ENCODE measurements around the gene ARPIN.
A peak's percentile ranks its signal among the peaks of the same experiment; 100 is the strongest.
"Not testable (repeated sequence)": the region's sequence is repeated elsewhere in the genome, so short reads cannot be mapped to it uniquely, and the experiment has no call there.

ARPIN gene

DNA sequence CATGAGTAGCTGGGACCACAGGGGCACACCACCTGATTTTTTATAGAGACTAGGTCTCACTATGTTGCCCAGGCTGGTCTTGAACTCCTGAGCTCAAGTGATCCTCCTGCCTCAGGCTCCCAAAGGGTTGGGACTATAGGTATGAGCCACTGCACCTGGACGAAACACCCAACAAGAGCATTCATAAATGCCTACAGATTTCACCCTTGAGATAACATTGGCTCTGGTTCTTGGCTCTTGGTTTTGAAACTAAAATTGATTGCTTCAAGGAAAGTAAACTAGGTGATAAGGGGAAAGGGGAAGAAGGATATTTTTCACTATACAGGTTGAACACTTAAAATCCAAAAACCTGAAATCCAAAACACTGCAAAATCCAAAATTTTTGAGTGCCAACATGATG, 29.2 kb downstream of the ARPIN start:
- no peak for DNase-seq (ENCODE audit: insufficient read length, low spot score)
- no peak for FAIRE-seq

DNA sequence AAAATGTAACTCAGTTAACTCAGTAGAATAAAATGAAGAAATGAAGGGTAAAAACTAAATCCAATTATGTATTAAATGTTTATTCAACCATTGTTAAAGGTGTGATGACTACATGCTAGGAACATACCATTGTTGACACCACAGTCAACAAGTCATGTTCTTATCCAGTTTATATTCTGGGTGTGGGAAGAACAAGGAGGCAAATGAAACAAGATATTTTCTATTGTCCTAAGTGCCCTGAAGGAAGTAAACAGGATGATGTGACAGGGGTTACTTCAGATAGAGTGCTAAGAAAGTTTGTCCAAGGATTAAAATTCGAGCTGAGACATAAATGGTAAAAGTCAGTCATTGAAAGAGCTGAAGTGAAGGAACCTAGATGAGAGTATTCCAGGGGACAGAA, 32.0 kb downstream of the ARPIN start:
- no peak for FAIRE-seq

DNA sequence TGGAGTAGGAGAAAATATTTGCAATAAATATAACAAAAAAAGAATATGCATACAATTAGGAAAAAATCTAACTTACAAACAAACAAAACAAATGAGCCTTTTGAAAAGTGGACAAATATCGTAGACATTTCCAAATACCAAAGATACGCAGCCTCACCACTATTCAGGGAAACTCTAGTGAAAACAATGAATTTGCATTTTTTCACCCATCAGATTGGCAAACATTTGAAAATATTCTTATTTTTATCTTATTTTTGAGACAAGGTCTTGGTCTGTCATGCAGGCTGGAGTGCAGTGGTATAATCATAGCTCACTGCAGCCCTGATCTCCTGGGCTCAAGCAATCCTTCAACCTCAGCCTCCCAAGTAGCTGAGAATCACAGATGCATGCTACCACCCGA, 34.4 kb downstream of the ARPIN start:
- FAIRE-seq (no peak), DNase-seq (ENCODE audit: insufficient read length, low spot score) (no peak)

More for the DNA sequence above, 32.0 kb downstream of the ARPIN start:
- DNase-seq (ENCODE audit: insufficient read length, low spot score) = no peak

DNA sequence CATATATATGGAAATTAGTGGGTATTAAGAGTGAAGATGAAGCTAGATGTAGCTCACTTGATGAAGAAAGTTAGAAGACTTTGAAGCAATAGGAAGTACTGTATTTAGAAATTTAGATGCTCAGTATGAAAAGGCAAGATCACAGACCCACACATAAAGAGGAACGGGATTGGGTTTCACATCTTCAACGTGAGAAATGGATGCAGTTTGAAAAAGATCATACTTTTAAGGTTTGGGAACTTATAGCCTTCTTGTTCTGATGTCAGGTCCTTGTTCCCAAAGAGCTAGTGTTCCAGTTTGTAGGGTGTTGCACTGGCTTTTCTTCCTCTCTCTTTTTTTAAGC, 35.7 kb downstream of the ARPIN start:
- DNase-seq (ENCODE audit: insufficient read length, low spot score) = no peak

DNA sequence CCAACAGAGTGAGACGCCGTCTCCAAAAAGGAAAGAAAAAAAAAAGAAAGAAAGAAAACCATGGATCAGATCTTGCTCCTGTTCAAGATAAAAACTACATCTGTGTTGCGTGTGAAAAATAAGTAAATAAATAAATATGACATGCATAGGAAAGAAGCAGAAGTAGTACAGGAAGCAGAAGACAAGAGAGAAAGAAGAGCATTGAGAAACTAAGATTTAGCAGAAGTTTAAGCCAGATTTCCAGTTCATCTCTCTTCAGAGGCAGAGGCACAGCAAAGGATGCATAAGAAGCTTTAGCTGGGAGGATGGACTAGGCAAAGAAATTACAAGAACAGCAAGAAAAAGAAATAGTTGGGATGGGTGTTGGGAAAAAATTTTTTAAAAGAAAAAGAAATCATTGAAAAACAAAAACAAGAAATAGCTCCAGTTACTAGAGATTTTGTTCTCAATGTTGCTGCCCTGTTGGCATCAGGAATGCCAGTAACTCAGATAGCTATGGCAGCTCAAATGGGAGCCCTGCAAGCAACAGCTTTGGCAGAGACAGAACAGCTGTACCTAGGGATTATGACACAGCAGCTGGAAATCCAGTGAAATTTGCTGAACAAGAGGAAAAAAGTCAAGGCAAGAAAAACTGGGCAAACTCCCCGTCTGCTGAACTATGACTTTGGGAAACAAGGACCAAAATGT, 36.2 kb downstream of the ARPIN start:
- no peak for DNase-seq (ENCODE audit: insufficient read length, low spot score)
- no peak for FAIRE-seq

More for the DNA sequence above, 35.7 kb downstream of the ARPIN start:
- no peak for FAIRE-seq

DNA sequence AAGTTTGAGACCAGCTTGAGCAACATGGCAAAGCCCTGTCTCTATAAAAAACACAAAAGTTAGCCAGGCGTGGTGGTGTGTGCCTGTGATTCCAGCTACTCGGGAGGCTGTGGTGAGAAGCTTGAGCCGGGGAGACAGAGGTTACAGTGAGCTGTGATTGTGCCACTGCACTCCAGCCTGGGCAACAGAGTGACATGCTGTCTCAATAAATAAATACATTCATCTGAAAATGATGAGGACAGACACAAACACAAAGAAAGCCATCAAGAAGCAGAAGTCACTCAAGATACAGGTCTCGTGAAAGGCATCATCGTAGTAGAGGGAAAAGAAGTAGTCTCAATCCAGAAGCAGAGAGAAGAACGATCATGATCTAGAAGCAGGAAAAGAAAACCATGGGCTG, 37.0 kb downstream of the ARPIN start:
- no peak for DNase-seq (ENCODE audit: insufficient read length, low spot score)
- FAIRE-seq = no peak

DNA sequence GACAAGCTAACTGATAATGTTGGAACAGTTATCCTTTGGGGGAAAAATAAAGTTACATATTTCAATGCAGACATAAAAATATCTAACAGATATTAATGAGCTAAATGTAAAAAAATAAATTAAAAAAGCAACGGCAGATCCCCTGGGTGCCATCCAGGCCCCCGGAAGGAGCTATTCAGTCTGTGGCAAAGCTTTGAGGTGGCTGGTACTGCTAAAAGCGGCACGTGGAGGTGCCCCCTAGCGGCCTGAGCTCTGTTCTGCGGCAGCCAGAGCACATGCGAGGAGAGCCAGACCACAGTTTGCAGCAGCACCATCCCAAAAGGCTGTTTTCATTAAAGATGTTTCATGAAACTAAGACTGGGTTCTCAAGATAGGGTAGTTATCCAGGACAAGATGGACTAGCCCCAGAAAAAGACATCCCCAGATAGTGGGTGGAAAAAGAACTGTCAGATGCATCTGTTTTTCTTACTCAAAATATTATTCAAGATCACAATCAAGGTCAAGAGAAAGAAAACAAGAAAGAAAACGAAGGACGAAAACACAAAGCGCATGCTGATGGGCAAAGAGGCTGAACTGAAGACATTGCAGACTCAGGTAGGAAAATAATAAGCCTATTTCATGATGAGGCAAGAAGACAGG, 37.7 kb downstream of the ARPIN start:
- FAIRE-seq = no peak
- DNase-seq (ENCODE audit: insufficient read length, low spot score) = peak; percentile 74

DNA sequence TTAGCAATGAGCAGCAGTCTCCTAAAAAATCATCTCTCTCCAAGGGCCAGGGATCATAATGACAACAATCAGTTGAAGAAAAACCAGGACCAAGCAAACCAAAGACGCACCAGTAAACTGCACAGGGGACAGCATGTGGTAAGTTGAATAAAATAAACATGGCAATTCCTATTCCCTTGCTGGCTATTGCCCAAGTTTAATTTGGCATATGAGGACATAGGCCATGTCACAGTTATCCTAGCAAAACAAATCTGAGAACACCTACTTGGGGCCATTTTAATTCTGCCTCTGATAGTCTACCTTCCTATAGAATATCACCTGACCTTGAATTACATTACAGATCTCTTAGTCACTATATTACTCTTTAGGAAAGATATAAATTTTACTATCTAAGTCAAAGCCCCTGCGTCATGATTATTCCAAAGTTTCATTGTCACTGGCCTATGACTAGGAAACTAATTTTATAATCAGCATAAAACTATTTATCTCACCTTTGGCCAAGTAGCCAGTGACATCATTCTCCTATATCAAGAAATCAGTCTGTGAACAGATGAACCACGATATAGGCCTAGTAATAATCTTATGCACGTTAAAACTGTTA, 42.0 kb downstream of the ARPIN start:
- DNase-seq (ENCODE audit: insufficient read length, low spot score) (no peak), FAIRE-seq (no peak)

DNA sequence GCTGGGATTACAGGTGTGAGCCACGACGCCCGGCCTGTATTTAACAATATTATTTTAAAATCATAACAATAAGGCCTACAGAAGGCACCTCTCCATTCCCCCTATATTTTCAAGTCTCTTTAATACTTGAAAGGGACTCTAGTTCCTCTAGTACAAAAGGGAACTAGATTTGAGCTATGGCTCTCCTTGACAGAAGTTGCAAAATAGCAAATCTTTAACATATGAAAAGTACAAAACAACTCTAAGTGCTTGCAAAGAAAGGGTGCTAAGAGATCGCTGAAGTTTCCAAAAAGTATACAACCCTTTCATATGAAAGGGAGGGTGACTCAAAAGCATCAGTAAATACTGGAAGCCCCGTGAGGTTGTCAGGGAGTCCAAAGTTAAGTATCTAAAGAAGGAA, 42.7 kb downstream of the ARPIN start:
- FAIRE-seq (no peak), DNase-seq (ENCODE audit: insufficient read length, low spot score) (no peak)

DNA sequence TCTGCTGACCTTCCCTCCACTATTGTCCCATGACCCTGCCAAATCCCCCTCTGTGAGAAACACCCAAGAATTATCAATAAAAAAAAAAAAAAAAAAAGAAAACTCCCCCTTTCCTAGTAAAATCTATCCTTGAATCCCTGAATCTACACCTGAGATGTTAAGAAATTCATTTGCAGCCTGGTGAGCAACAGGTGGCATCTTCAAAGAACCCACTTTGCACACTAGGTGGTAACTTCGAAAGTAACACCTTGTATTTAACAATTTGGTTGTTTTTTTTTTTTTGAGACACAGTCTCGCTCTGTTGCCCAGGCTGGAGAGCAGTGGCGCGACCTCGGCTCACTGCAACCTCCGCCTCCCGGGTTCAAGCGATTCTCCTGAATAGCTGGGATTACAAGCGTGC, 43.3 kb downstream of the ARPIN start:
- DNase-seq (ENCODE audit: insufficient read length, low spot score); FAIRE-seq: not testable (repeated sequence)

DNA sequence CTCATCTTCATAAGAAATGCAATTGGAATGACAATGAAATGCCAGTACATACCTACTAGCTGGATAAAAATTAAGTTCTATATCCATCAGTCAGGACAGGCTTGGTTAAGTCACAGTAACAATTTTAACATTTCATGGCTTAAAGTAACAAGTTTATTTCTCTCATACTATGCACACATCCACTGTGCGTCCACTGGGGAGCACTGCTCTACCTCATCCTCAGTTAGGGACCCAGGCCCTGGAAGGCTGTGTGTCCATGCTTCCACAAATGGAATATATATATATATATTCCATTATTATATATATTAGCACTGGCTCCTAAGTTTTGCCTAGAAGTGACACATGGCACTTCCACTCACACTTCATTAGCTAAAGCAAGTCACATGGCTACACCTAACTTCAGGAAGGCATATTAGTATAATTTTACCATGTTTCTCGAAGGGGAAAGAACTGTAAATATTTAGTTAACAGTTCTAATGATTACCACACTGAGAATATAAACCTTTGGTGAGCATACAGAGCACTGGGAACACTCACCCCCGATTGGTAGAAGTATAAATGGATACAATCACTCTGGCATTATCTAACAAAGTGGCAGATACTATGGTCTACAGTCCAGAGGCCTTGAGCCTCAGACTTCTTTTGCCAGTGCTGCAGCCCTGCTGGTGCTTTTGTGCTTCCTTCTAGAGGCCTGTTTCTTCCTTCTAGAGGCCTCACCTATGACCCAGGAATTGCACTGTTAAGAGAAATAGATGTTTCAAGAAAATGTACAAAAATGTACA, 47.6 kb downstream of the ARPIN start:
- DNase-seq (ENCODE audit: insufficient read length, low spot score) = no peak
- FAIRE-seq = no peak

DNA sequence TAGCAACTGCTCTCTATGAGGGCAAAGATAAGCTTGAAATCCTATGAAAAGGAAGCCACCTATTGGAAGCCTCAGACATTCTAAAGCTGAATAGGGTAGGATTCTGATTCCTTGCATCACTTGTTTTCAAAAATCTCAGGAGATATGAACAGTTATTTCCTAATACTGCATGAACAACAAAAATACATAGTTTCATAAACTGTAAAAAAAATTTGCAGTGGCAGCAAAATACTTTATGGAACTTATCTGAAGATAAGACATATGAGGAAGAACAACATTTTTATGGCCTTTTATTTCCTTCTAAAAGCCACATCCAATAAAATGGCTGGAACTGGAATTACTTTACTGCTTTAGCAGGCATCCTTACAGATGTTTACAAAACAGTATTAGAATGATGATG, 48.8 kb downstream of the ARPIN start:
- DNase-seq (ENCODE audit: insufficient read length, low spot score) = no peak
- no peak for FAIRE-seq

DNA sequence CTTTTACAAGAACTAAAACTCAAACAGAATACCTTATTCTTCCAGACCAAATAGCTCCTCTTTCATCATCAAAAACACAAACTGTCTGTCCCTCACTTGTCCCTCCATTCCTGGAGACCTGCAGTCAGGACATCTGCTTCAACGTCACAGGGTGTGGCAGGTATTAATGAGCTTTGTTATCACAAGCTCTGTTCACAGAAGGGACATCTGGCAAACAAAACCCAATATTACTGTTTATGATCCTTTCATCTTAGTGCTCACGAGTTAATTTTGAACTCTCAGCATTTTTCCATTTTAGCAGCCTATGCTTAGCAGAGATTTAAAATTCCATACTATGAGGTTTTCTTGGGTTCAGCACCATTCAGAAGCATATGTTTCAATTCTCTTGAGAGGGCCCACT, 51.9 kb downstream of the ARPIN start:
- FAIRE-seq (no peak), DNase-seq (ENCODE audit: insufficient read length, low spot score) (no peak)

DNA sequence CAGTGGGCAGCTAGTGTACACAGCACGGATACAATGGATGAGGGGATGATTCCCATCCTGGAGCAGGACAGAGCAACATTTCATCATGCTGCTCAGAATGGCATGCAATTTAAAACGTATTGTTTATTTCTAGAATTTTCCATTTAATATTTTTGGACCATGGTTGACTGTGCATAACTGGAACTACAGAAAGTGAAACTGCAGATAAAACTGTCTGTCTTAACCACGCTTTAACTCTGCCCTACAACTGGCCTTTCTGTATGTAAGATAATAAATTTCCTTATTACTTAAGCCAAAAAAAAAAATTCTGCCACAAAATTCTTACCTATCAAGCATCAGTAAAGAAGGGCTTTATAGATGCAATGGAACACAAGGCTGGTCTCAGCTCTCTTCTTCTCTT, 52.3 kb downstream of the ARPIN start:
- DNase-seq (ENCODE audit: insufficient read length, low spot score) (no peak), FAIRE-seq (no peak)

DNA sequence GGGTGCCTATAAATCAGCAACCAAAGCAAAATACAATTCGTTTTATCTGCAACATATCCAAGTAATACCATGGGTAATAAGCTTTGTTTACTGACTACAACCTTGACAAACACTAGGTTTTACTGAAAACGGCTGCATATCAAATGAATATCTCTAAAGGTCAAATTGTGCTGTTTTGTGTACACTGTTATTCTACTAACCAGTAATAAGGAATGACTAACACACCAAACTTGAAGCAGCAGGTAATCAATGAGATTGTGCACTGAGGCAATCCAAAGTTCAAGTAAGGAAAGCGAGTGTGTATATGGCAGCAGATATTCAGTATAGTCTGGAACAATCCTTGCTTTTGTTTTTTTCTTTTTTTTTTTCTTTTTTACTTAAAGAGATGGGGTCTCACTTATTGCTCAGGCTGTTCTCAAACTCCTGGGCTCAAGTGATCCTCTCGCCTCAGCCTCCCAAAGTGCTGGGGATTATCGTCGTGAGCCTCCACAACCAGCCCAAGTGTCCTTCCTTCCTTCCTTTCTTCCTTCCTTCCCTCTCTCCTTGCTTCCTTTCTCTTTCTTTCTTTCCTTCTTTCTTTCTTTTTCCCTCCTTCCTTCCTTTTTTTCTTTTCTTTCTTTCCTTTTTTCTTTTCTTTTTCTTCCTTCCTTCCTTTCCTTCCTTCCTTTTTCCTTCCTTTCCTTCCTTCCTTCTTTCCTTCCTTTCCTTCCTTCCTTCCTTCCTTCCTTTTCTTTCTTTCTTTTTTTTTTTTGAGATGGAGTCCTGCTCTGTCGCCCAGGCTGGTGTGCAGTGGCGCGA, 53.9 kb downstream of the ARPIN start:
- DNase-seq (ENCODE audit: insufficient read length, low spot score) (no peak), FAIRE-seq (no peak)

DNA sequence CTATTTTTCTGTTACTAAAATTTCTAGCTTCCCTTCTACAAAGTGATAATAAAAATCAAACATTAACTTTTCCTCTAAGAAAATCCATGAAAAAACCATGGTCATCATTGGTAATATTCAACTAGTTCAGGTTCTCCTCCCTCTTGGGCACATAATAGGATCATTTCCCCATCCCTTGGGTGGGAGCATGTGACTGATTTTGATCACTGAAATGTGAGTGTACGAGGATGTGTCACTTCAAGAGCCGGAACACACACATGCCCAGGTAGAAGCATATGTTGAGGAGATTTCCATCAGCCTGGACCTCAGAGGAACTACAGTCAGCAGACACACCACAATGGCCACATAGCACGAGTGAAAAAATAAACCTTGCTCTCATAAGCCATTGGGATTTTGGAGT, 55.1 kb downstream of the ARPIN start:
- no peak for FAIRE-seq
- no peak for DNase-seq (ENCODE audit: insufficient read length, low spot score)

DNA sequence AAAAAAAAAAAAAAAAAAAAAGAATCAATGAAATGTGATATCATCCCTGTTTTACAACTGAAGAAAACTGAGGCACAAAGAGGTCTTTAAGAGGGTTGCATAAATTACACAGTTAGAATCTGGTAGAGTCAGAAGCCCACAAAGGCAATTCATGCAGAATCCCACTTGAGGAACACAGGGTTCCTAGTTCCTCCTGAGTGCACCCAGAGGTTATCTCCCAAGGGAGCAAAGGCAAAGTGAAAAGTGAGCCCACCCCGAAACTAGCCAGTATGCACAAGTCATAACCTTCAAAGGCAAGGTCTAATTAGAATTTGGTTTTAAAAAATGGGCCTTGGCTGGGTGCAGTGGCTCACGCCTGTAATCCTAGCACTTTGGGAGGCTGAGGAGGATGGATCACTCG, 56.8 kb downstream of the ARPIN start:
- DNase-seq (ENCODE audit: insufficient read length, low spot score) (no peak), FAIRE-seq (no peak)

DNA sequence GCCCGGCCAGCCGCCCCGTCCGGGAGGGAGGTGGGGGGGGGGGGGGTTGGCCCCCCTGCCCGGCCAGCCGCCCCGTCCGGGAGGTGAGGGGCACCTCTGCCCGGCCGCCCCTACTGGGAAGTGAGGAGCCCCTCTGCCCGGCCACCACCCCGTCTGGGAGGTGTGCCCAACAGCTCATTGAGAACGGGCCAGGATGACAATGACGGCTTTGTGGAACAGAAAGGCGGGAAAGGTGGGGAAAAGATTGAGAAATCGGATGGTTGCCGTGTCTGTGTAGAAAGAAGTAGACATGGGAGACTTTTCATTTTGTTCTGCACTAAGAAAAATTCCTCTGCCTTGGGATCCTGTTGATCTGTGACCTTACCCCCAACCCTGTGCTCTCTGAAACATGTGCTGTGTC, 57.9 kb downstream of the ARPIN start:
- not testable (repeated sequence) for FAIRE-seq; DNase-seq (ENCODE audit: insufficient read length, low spot score)

DNA sequence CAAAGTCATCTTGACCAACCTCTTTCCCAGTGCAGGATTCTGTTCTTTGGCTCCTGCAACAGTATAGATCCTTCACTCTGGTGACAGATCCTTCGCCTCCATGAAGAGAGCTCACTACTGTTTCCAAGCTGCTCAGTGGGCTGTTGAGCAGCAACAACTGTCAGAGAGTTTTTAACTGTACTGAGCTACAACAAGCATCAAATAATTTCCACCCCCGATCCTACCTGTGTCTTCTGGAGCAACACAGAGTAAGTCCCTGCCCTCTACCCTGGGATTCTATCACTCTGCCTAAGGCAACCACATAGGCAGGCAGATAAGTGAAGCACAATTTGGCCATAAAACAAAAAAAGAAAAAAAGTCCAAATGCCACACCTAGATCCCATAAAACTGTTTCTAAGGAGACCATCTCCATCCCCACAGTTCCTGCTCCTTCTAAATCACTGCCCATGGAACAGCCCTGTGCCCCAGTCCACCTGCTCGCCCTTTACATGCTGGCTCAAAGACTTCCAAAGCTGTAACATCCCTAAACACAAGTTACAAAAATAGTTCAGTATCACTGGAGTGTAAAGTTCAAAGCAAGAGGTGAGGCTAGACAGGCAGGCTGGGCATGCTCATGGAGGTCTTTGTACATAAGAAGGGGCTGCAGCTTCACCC, 60.3 kb downstream of the ARPIN start:
- DNase-seq (ENCODE audit: insufficient read length, low spot score) (no peak), FAIRE-seq (no peak)

DNA sequence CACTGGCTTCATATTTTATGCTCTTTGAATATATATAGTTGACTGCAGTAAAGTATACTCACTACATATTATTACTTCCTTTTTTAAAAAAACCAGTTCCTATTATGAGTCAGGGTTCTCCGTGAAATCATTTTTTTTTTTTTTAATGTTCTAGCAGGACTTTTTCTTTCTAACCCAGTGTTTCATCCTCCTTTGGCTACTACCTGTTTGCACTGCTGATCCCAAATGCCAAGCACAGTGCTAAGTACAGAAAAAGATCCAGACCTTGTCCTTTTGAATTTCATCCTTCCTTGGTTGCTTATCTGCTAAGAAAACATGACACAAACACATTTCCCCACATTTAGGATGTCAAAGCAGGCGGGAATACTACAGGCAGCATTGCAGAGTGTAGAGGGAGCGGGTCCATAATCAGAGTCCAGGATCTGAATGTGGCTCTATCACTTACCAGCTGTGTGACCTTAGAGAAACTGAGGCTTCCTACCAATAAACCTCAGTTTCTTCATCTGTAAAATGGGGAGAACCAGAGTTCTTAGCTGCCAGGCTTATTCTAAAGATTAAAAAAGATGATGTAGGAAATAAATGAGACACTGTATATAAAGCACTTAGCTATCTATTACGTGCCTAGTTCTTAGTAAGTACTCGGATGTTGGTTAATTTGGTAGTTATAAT, 60.9 kb downstream of the ARPIN start:
- FAIRE-seq (no peak), DNase-seq (ENCODE audit: insufficient read length, low spot score) (no peak)
